Uterus (tissue), 4 donors: Measurements from ENCODE around the gene GSTO2. TPM values are rescaled to one million over a fixed set of nuclear protein-coding genes. Genes with fewer than 3 reads are reported as not detected.

Experiments
- DNase-seq, 2 donors: peaks; one replicate each; pipeline ENCODE4 v3.0.0-alpha.2; 2019 to 2020
- H3K27ac ChIP-seq, 2 donors: fragments of 200-600 bp; sonication (generic); 1 replicate in 1 of 2; 2 replicates in 1 of 2; pipeline ENCODE4 v1.5.1; 2016 to 2018
- H3K27me3 ChIP-seq, 2 donors: fragments of 200-600 bp; sonication (generic); one replicate each; pipeline ENCODE4 v1.5.1; 2018 to 2019; ENCODE audit warnings: control low read depth in 1 of 2
- H3K36me3 ChIP-seq, 2 donors: fragments of 200-600 bp; sonication (generic); one replicate each; pipeline ENCODE4 v1.5.1; 2019; ENCODE audit warnings: control low read depth in 1 of 2
- H3K4me1 ChIP-seq, 2 donors: fragments of 200-600 bp; sonication (generic); one replicate each; pipeline ENCODE4 v1.5.1; 2018 to 2019; ENCODE audit warnings: control low read depth in 1 of 2
- H3K4me3 ChIP-seq, 2 donors: fragments of 200-600 bp; sonication (generic); 1 replicate in 1 of 2; 2 replicates in 1 of 2; pipeline ENCODE4 v1.5.1; 2018 to 2019; ENCODE audit warnings: mild to moderate bottlenecking in 1 of 2
- H3K9me3 ChIP-seq, 2 donors: fragments of 200-600 bp; sonication (generic); one replicate each; pipeline ENCODE4 v1.5.1; 2019; ENCODE audit warnings: control low read depth in 1 of 2
- POLR2A ChIP-seq, 2 donors: fragments of 450-650 bp; IDR thresholded peaks; one replicate each; pipeline ENCODE4 v1.6.1; 2016; ENCODE audit warnings: antibody characterized with exemption in 2 of 2, mild to moderate bottlenecking in 1 of 2, moderate library complexity in 1 of 2
- intact Hi-C: fragments of 100-400 bp; cut with DNase I; formaldehyde crosslinking; loops from one replicate; pipeline ENCODE4 v1.15.1; 2023; ENCODE audit warnings: low total_unique reads
- total RNA-seq, 4 donors: library from RNA; depleted of rRNA in 3 of 4; stranded (reverse); fragments of >200 nt in 3 of 4; gene quantifications; one replicate each; pipeline versions ENCODE4 v1.1.0 to v1.2.4, GENCODE V29; 2014 to 2023
- TF ChIP-seq, protein P1 (sequence below), 4 experiments: fragments of 200-600 bp in 2 of 4; fragments of 450-650 bp in 2 of 4; sonication (generic) in 2 of 4; IDR thresholded peaks; one replicate each; pipeline ENCODE4 v1.5.1; 2016 to 2019; ENCODE audit warnings: antibody characterized with exemption in 4 of 4, mild to moderate bottlenecking in 2 of 4, moderate library complexity in 1 of 4
- donor health status: DM: yes; HTN: yes; CAD: no.

The GSTO2 gene
- total RNA-seq, 4 donors from 2014 or later = under 0.01 to 10.6 (median 5.6) TPM; not detected in 1

GRCh38 chr10:104273899-104274575 is 5.1 kb downstream of the GSTO2 start:
- no peak for DNase-seq
- no peak for TF ChIP-seq POLR2A (IDR thresholded peaks at IDR 0.05)
- Histone ChIP-seq H3K27ac (no peak overlapping the region), H3K27me3 (no peaks in the 10 kb centered on the region), H3K4me1 (no peaks in the 10 kb centered on the region), H3K9me3 (no peaks in the 10 kb centered on the region), H3K4me3 (no peak overlapping the region), H3K36me3 (no peaks in the 10 kb centered on the region)
- intact Hi-C loops = no loop called here

DNA sequence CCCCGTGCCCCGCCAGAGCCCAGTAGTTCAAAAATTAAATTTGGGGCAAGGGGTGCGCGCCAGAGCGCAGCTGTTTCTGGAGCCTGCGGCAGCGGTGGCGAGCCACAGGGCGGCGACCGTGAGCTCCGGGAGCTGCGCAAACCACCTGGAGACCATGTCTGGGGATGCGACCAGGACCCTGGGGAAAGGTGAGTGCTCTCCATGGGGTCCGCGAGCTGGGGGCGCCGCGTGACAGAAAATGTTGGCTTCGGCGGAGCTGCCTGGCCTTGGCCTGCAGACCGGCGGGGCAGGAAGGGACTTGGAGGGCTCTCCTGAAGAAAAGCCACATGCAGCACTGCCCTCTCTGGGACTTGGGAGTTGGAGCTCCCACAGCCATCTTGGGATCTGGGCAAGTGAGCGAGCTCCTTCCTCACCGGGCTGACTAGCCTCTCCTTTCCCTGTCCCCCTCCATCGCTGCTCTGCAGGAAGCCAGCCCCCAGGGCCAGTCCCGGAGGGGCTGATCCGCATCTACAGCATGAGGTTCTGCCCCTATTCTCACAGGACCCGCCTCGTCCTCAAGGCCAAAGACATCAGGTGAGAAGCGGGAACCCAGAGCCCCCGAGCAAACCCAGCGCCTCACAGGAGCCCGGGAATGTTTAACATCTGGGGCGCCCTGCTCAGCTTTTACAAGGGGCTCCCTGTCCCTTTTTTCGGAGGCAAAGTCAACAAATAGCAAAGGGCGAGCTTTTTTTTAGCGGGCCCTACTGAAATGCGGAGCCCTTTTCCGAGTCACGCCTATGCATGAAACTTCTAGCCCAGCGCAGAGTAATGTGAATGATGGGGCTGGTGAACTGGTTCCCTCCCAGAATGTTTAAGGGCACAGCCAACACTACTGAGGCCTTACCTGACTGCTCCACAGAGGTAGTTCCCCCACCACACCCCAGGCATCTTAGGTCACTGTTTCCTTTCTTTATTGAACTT is 6.1 kb downstream of the GSTO2 start:
- Histone ChIP-seq H3K36me3 (no peaks in the 10 kb centered on the region), H3K27ac (no peak overlapping the region), H3K4me1 (no peaks in the 10 kb centered on the region), H3K27me3 (no peaks in the 10 kb centered on the region), H3K9me3 (no peaks in the 10 kb centered on the region), H3K4me3 (peak overlapping the region in 1 of 2 donors; percentile 27)
- no peak for DNase-seq
- intact Hi-C loops = no loop called here
- no peak for TF ChIP-seq POLR2A (IDR thresholded peaks at IDR 0.05)
- TF ChIP-seq, protein P1, sequence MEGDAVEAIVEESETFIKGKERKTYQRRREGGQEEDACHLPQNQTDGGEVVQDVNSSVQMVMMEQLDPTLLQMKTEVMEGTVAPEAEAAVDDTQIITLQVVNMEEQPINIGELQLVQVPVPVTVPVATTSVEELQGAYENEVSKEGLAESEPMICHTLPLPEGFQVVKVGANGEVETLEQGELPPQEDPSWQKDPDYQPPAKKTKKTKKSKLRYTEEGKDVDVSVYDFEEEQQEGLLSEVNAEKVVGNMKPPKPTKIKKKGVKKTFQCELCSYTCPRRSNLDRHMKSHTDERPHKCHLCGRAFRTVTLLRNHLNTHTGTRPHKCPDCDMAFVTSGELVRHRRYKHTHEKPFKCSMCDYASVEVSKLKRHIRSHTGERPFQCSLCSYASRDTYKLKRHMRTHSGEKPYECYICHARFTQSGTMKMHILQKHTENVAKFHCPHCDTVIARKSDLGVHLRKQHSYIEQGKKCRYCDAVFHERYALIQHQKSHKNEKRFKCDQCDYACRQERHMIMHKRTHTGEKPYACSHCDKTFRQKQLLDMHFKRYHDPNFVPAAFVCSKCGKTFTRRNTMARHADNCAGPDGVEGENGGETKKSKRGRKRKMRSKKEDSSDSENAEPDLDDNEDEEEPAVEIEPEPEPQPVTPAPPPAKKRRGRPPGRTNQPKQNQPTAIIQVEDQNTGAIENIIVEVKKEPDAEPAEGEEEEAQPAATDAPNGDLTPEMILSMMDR (IDR thresholded peaks at IDR 0.05) = peak; percentile 37 to 73 (median 62)

DNA sequence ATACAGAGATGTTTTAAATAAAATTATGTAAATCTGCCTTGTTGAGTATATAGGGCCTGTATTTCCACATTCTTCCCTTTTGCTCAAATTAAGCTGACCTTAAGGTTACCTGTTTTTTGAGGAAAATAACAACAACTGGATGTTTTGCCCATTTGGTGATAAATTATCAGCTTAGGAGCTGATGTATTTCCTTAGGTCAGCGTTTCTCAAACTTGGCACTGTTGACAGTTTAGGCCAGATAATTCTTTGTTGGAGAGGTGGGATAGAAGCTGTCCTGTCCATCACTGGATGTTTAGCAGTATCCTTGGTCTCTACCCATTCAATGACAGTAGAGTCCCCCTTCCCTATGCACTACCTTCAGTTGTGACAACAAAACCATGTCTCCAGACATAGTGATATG is 7.2 kb downstream of the GSTO2 start:
- no peaks in the 10 kb centered on the region for H3K27me3 ChIP-seq
- TF ChIP-seq POLR2A (IDR thresholded peaks at IDR 0.05) = no peak
- TF ChIP-seq, protein P1 (IDR thresholded peaks at IDR 0.05) = no peak

DNA sequence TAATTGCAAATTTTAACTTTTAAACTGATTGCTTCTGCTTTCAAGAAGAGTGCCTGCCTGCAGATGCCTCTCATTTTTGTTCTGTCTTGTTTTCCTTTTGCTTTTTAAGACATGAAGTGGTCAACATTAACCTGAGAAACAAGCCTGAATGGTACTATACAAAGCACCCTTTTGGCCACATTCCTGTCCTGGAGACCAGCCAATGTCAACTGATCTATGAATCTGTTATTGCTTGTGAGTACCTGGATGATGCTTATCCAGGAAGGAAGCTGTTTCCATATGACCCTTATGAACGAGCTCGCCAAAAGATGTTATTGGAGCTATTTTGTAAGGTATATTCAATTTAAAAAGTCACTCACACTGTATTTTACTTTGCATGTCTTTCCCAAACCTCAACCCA is 8.8 kb downstream of the GSTO2 start:
- Histone ChIP-seq H3K4me1 (no peaks in the 10 kb centered on the region), H3K36me3 (no peaks in the 10 kb centered on the region), H3K27ac (no peak overlapping the region), H3K27me3 (no peaks in the 10 kb centered on the region), H3K4me3 (no peak overlapping the region), H3K9me3 (no peaks in the 10 kb centered on the region)
- TF ChIP-seq, protein P1 (IDR thresholded peaks at IDR 0.05) = no peak
- TF ChIP-seq POLR2A (IDR thresholded peaks at IDR 0.05) = no peak
- intact Hi-C loops = no loop called here
- DNase-seq = no peak

More for the DNA sequence above, 7.2 kb downstream of the GSTO2 start:
- no peak overlapping the region for H3K4me3 ChIP-seq
- H3K36me3 ChIP-seq = no peaks in the 10 kb centered on the region
- no peak overlapping the region for H3K27ac ChIP-seq
- intact Hi-C loops = no loop called here
- no peaks in the 10 kb centered on the region for H3K4me1 ChIP-seq
- DNase-seq = no peak
- no peaks in the 10 kb centered on the region for H3K9me3 ChIP-seq

- H3K9me3 ChIP-seq = no peaks in the 10 kb centered on the region
- TF ChIP-seq POLR2A (IDR thresholded peaks at IDR 0.05) = no peak
- TF ChIP-seq, protein P1 (IDR thresholded peaks at IDR 0.05) = no peak
- intact Hi-C loops = no loop called here
- no peak overlapping the region for H3K27ac ChIP-seq
- no peaks in the 10 kb centered on the region for H3K27me3 ChIP-seq
- H3K4me1 ChIP-seq = no peaks in the 10 kb centered on the region
- no peaks in the 10 kb centered on the region for H3K36me3 ChIP-seq
- DNase-seq = no peak
- no peak overlapping the region for H3K4me3 ChIP-seq
These were observed 10.7 kb downstream of the GSTO2 start for GRCh38 chr10:104279550-104280259.
